ENCODE data around the gene PHLDB2.
A peak's percentile ranks its signal among the peaks of the same experiment; 100 is the strongest.
"Not testable (repeated sequence)": the region's sequence is repeated elsewhere in the genome, so short reads cannot be mapped to it uniquely, and the experiment has no call there.

Gene PHLDB2

DNA sequence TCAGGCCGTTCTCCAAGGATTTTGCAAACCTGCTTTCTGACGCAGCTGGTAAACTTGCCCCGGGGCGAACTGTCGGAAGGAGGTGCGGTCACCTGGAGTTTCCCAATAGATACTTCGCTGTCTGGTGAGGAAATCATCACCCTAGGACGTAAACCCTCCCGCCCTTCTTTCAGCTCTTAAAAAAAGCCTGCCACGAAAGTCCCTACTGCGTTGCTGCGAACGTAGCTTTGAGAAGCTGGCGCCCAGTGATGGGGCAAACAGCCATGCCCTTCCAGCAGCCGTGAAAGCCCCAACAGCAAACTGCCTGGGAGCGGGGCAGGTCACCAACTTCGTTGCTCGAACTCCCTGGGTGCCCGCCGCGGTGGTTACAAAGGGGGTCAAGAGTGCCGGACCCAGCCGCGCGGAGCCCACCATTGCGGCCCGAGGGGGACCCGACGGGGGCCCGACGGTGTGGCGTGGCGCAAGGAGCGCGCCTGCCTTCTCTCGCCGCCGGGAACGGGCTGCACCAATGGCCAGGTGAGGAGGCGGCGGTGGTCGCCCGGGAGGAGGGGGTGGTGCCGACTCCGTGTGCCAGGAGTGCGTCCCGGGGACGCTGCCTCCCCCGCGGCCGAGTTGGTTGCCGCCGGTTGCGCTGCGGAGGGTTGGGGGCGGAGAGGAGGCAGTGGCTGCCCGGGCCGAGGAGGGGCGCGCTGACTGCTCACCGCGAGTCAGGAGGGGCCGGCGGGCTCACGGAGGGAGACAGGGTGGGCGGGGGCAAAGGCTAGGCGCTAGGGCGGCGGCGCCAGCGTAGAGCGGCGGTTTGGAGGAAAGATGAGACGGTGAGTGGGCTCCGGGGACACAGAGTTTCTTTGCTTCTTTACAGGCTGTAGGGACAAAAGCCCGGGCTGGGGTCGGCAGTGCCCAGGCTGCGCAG lies at the start of gene PHLDB2:
Gene PHLDB2 (plus strand): TSS at position 205 of the 913 bp plus-strand sequence. CDS start 24,813 bp downstream, outside the sequence.
- peak; percentile 60 for DNase-seq

DNA sequence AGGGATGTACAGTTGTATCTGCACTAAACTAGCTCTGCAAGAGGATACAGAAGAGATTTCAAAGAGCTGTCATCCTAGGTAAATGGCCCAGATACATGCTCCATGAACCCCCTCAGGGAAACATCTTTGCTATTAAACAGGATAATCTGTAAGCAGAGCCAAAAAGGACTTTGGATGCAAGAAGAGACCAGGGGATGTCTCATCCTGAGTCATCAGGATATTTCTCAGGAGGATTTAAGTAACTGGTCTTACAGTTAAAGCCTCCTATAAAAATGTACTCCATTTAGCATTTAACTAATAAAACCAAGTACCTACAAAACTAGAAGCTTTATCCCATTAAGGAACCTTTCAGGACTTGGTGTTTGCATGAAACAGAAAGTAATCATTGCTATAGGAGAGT lies 48.2 kb upstream of the PHLDB2 start:
- DNase-seq, result no peak

DNA sequence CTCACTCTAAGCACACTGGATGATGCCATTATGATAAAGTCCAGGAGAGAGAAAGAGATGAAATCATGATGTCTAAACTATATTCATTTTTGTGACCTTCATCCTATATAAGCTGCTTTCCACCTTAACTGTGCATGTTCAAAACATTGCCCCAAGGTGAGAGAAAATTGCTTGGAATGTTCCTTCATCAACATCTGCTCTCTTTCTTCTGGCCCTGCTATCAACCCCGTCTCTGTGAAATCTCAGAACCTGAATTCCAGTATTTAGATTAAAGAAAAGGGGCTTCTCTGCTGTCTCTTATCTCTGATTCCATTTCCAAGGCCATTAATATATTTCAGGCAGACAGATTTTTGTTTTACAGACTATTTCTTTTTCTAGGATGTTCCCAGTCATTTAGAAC lies 47.3 kb upstream of the PHLDB2 start:
- DNase-seq, result no peak

DNA sequence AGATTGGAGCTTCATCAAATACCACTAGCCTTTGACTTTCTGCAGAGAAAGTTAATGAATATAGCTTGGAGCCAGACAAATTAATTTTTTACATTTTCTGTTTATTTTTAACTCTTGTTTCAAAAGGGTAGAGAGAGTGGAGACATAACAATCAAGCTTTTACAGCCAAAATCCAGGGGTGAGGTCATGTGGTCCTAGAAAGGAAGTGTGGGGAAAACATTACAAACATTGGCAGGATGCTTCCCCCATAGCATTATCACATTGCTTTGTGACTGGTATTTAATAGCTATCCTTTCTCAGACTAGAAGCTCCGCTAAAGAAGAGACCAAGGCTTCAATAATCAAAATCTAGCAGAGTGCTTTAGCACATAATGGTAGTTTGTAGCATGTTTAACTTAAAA lies 46.4 kb upstream of the PHLDB2 start:
- no peak for DNase-seq

DNA sequence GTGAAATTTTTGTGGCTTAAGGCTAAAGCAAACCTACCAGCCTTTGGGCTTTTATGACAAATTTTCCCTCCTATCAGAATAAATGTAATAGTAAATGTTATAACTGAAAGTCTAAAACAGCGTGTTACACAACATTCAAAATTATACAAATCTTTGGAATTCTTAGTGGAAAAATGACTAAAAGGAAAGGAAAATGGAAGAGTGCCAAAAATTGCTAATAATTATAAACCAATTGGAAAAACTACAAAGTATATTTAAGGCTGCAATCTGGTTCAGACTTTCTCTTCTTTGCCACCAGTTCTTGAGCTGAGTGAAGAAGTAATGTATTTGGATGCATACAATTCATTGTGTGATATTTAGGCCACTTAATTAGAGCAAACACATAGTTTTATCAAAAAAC lies 45.6 kb upstream of the PHLDB2 start:
- no peak for DNase-seq

DNA sequence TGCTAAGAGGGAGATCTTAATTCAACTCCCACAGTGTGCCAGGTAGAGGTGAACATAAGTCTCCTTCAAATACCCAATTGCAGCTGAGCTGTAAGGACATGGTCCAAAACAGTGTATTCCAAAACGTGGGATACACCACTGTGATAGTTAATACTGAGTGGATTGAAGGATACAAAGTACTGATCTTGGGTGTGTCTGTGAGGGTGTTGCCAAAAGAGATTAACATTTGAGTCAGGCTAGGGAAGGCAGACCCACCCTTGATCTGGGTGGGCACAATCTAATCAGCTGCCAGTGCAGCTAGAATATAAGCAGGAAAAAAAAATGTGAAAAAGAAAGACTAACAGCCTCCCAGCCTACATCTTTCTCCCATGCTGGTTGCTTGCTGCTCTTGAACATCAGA lies 45.1 kb upstream of the PHLDB2 start:
- no peak for DNase-seq

DNA sequence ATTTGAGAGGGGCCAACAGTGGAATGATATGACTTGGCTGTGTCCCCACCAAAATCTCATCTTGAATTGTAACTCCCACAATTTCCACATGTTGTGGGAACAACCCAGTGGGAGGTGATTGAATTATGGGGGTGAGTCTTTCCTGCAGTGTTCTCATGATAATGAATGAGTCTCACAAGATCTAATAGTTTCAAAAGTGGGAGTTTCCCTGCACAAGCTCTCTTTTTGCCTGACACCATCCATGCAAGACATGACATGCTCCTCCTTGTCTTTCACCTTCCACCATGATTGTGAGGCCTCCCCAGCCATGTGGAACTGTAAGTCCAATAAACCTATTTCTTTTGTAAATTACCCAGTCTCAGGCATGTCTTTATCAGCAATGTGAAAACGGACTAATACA lies 42.3 kb upstream of the PHLDB2 start:
- not testable (repeated sequence) for DNase-seq

DNA sequence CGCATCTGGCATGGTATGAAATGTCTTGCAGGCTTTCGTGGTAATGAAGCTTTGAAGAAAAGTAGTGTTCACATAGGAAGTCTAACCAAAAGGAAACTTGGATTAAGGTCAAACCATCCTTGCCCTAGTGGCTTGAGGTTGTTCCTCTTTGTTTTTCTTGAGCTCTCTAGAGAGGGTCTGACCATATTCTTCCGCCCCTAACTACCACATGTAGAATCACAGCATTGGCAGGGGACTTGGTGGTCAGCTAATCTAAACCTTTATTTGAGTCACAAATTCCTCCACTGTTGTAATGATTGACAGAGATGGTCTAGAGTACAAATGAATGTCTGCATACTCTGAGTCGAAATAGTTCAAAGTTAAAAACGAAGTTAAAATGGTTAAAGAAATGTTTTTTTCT lies 39.1 kb upstream of the PHLDB2 start:
- no peak for DNase-seq

DNA sequence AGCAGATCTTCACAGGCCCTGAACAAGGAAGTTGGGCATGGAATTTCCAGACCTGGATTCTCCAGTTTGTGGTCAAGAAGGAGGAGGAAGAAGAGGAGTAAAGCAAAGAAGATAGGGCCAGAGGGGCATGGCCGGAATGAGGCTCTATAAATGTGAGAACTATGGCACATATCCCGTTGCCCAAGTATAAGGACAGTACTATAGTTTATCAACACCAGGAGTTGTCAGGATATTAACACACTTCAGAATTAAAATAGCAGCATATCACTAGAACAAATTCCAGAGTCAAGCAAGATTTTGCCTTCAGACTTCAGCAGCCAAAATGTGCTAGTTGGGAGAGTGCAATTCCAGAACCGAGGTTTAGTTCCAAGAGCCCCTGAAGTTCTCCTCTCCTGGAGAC lies 38.4 kb upstream of the PHLDB2 start:
- DNase-seq, result no peak

DNA sequence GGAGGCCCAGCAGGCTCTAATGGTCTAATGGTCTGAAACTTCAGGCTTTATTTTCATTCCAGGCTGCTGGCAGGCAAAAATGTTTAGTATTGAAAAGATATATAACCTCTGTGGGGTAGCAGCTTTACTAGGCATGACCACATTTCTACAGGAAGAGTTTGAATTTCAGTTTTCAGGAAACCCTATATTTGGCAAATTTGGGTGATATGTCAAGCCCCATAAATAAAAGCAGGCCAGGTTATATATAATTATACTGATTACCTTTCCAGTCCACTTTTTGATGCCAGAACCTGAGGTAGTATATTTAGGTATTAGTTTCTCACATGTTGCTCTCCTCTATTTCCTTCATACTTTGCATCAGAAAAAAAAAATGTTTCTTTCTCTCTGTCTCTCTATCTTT lies 37.2 kb upstream of the PHLDB2 start:
- no peak for DNase-seq

DNA sequence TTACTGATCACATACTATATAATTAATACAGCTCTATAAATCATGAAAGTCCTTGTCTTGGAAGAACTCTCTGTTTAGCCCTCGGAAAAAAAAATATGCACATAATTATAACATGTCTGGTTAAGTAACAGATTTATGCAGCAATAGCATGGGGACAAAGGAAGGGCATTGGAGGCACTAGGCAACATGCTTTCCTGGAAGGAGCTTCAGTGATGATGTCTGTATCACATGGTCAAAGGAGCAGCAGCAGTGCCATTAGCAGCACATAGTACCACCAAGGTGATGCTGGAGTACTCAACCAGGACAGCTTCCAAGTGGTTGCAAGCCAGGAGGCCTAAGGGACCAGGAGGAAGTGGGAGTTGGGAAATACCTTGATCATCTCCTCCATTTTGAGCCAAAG lies 36.3 kb upstream of the PHLDB2 start:
- DNase-seq, result no peak

DNA sequence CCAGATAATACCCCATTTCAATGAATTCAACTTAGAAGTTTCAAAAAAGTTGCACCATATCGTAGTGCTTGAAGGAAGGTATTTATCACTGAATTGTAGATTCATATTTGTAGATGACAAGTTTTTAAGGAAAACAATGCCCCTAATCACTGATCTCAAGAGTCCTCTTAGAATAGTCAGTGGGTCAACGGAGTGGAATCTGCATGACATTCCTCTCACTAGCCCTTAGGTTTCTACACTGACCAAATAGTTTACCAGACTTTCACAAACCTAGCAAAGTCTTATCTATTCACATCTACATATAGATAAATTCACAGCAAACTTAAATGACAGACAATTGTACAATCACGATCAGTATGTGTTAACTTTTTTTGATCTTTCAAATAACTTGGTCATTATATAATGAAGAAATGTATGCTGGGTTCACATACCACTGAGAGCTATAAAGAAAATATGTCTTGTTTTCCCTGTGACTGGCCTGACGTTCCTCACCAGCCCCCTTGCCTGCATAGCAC lies 35.7 kb upstream of the PHLDB2 start:
- no peak for DNase-seq

DNA sequence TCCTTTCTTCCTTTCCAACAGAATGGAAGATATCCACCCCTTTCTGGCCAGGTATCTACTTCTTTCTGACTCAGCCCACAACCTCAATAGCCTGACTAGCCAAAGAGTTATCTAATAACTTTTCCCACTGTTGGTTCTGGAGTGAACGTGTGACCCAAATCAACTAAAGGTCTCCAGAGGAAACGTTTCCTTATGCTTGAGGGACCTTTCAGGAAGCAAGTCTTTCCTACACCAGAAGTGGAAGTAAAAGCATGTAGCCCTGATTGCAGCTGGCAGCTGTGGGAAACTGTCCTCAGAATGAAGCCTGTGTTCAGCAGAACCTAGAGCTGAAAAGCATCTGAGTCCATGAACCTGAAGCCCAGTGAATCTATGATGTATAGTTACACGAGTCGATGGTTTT lies 34.7 kb upstream of the PHLDB2 start:
- DNase-seq, result no peak

DNA sequence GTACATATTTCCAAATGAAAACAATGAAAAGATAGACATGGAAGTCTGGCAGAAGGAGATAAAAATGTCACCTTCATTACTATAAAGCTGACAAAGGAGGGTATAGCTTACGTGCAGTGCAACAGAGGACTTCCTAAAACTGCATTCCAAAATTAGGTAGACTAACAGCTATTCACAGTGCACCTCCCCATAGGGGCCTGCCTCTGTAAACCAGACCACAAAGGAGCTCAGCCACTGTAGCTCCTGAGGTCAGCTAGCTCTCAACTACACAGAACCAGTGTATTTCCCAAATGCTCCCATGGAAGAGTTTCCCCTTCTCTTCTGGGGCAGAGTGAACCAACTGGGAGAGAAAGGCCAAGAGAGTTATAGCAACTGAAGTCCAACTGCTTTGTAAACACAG lies 31.2 kb upstream of the PHLDB2 start:
- no peak for DNase-seq

DNA sequence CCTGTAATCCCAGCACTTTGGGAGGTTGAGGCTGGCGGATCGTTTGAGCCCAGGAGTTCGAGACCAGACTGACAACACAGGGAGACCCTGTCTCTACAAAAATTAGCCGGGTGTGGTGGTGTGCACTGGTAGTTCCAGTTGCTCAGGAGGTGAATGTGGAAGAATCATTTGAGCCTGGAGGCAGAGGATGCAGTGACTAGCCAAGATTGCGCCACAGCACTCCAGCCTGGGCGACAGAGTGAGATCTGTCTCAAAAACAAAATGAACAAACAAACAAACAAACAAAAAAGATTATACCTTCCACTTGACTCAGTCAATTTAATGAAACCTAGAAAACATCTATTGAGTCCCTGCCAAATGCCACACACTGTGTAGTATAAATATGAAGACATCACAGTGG lies 30.5 kb upstream of the PHLDB2 start:
- DNase-seq, result no peak

DNA sequence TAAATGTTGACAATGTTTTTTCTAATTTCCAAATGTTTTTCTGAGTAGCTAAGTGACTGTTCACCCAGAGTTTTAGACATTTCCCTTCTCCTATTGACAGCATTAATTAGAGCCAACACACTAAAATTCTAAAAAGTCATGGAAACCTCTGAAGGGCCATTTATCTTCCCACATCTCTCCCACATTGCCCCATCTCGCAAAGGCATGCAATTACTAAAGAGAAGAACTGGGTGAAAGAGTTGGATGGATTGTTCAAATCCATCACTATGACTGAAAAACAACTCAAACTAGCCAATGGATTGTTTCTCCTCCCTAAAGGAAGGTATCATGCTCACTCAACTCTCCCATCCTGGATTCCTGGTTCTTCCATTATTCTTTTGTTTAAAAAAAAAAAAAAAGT lies 30.0 kb upstream of the PHLDB2 start:
- DNase-seq, result no peak

DNA sequence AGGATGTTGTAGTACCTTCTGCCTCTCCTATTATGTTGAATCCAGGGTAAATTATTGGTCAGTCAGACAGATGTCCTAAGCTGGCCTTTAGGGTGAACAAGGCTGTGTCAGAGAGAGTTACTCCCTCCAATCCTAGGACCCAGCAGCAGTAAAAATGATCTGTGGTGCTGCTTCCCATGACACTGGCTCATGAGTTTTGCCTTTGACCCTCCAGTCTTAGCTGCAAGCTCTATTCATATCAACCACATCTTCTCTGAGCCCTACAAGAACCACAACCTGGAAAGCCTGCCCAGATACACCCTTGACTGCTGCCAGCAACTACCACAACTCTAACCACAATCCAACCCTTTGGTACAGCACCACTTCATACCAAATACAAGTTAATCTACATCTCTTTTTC lies 27.2 kb upstream of the PHLDB2 start:
- DNase-seq, result no peak

DNA sequence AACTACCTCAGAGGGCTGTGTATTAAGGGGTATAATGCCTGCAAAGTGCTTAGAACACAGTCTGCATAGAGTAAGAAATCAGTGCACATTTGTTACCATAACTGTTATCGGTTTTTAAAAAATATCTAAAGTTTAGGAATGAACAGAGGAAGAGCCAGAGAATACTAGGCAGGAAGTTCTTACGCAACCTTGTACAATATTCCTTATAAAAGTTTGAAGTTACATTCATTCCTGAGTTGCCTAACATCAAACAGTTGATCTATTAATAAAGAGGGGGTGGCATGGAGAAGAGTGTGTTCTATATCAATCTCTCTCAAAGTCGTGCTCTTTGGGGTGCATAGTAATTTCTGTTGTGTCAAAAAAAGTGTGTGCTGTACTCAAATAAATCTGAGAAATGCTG lies 22.0 kb upstream of the PHLDB2 start:
- DNase-seq, result no peak

DNA sequence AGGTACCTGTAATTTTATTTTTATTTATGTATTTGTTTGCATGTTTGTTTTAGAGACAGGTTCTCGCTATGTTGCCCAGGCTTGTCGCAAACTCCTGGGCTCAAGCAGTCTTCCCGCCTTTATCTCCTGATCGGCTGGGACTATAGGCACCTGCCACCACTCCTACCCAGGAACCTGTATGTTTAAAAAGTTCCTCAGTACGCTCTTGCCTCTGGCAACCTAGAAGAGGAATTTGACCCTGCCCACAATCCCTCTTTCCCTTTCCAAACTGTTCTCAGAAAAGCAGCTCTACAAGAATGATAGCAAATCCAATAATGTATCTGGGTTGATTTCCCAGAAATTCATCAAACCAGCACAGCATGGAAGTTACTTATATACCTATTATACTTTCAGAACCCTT lies 20.9 kb upstream of the PHLDB2 start:
- no peak for DNase-seq

DNA sequence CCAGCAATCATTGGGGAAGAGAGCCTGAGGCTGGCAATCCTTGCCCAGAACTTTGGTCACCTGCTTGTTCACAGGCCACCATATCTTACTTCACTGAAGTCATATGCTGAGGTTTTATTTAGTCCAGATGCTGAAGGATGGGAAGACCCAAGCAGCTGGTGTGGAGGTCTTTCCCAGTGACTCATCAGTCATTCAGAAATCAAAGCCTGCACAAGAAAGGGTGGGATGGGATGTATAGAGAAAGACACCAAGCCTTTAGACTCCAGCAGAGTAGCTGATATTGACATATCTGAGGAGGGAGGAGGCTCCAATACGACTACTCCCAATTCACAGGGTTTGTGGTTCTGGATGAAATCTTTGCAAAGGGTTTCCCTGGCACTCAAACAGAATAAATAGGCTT lies 13.0 kb upstream of the PHLDB2 start:
- DNase-seq, result no peak

DNA sequence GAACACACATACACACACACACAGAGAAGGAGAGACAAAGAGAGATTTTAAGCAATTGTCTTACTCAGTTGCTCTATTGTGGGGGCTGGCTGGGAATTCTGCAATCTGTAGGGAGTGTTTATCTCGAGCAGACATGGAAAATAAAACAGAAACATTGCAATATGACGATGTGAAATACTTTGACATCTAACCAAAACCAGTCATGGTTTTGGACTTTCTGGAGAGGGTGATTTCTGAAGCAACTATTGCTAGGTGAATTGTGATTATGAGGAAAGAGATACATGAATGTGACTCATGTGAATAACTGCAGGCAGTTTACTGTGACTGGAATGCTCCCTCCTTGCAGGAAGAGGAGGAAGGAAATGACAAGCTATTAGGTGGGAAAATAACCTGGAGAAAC lies 12.3 kb upstream of the PHLDB2 start:
- no peak for DNase-seq

DNA sequence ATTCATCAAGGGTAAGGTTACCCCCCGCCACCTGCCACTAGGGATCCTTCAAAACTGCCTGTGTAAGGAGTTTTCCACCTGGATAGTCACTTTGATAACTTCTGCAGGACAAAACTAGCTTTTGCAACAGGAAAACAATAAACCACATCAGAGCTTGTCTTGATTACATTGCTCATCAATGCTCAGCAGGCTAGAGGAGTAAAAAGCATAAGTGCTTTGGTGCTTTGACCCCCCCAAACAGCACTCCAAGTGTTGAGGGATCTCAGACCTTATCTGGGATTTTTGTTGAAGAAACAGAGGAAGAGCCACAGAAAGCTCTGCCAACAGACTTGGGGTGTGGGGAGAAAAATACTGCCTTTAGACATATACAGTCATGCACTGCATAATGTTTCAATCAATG lies 10.8 kb upstream of the PHLDB2 start:
- DNase-seq, result no peak

DNA sequence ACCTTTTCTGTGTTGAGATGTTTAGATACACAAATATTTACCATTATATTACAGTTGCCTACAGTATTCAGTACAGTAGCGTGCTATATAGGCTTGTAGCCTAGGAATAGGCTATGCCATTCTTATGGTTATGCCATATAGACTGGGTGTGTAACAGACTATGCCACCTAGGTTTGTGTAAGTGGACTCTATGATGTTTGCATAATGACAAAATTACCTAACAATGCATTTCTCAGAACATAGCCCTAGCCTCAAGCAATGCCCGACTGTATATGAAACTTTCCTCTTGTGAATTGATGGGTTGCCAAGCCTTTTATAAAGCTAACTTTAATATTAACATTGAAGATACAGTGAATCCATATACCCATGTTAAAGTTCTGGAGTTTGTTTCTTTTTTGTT lies 10.3 kb upstream of the PHLDB2 start:
- DNase-seq, result no peak

DNA sequence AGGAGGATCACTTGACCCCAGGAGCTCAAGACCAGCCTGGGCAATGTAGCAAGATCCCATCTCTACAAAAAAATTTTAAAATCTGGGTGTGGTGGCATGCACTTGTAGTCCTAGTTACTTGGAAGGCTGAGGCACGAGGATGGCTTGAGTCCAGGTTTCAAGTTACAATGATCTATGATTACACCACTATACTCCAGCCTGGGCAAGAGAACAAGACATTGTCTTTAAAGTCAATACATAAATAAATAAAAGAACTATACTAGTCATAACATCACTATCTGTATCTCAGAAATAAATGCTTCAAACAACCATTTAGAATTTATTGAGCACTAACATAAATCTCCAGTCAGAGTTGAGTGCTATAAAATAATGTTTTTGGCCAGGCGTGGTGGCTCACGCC lies 8.5 kb upstream of the PHLDB2 start:
- no peak for DNase-seq

DNA sequence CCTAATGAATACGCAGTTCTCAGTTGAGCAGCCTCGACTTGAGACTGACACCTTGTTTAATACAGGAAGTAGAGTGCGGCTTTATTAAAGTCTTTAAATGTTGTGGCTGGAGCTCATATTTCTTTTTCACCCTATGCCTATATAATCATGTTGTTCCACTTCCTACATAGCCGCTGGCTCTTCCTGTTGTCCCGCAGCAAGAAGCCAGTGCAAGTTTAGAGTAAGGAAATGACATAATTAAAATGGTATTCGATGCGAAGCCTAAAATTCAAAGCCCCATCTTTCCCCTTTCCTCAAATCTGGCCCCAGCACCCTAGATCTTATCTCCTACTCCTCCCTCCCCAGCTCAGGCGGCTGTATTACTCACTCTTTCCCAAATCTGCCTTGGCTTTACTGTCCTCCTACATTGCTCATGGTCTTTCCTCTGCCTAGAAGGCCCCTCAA lies 7.5 kb upstream of the PHLDB2 start:
- DNase-seq, result no peak
